Measurements from ENCODE around the gene POLR2L.

POLR2L gene

GRCh38 chr11:842370-843002, at the start of gene POLR2L, which contains the start of gene TSPAN4:
Gene POLR2L (minus strand): TSS chr11:842529. CDS start chr11:842508, 21 bp downstream.
Gene TSPAN4 (plus strand): TSS chr11:842852. CDS start chr11:850305, 7,453 bp downstream.
- peak; percentile 82 to 86 (median 82) for DNase-seq

DNA sequence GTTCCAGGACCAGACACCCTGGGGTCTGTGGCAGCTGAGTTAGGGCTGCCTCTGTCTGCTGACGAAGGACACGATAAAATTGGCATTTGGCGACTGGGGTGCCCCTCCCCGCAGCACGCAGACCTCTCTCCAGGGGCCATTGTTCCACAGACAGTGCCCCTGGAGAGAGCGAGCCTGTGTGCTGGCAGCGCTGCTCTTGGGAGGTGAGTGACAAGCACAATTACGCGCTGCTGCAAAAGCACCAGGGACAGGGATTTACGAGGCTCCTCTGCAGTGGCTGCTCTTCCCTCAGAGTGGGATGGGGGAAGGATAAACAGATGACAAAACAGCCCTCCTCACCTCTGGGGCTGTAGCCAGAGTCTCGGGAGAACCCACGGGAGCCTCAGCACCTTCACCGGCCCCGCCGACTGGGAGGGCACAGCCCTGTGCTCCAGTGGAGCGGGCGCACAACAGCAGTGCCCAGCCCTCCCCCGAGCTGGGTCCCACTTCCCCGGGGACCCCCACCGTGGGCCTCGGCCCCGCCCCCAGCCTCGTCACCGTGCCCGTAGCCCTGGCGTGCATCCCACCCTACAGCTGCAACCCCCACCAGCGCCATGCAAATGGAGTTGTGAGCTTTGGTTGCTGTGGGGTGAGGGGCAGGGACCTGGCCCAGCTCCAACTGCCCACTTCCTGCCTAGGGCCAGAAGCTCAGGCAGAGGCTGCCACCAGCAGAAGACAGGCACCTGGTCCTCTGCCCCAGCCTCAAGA, 48.6 kb upstream of the POLR2L start:
- no peak for DNase-seq

DNA sequence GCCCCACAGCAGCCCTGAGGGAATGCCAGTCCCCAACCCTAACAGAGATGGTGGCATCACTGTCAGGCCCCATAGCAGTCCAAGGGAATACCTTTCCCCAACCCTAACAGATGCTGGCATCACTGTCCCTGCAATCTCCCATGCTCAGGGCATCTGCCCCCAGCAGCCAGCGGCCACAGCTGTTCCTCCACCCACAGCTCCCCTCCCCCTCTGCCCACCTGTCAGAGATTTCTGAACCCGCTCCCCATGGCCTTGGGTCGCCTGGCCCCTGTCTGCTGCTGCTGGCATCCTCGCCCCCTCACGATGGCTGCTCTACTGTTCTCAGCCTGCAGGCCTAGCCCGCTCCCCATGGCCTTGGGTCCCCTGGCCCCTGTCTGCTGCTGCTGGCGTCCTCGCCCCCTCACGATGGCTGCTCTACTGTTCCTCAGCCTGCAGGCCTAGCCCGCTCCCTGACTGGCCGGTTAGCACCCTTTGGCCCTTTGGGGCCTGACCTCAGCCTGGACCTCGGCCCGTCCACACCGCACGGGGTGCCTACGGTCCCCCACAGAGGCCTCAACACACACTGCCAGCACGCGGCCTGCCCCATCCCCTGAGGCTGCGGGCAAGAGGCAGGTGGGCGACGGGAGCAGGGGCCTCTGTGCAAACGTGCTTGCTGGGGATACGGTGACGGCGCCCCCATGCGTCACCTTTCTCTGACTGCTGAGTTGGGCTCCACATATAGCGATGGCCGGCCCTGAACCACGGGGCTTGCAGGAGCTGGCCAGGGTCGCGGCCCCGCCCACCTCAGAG, 47.6 kb upstream of the POLR2L start:
- no peak for DNase-seq

DNA sequence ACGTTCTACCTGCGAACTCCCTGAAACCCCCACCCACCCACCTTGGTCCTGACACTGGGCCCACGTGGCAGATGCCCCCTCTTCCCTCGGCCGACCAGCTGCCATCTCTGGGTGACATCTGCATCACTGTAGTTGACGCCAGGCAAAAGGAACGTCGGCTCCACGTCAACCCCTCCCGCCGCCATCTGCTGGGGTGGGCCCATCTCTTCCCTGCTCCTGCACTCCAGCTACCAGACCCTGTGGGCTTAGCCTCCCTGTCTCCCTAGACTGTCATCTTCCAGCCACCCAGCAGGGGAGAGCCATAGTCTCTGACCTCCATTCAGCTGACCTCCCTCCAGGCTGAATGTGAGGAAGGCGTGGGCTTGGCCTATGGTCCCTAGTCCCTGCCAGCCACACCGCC, 46.9 kb upstream of the POLR2L start:
- no peak for DNase-seq

GRCh38 chr11:888310-889212, 46.2 kb upstream of the POLR2L start:
- no peak for DNase-seq

DNA sequence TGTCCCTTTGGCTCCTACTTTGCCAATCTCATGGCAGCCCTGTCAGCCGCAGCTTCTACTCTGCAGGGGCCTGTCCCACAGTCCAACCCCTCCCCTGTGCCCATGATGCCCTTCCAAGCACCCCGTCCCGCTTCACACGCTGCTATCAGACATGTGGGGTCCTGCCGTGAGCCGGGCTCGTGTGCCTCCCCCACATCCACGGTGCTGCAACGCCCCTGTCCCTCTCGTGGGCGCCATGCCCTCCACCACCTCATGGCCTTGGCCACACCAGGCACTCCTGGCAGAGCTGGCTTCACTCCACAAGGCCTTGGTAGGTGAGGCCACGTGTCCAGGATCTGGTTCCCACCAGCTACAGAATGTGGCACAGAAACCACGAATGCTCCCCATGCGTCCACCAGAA, 45.3 kb upstream of the POLR2L start:
- no peak for DNase-seq

DNA sequence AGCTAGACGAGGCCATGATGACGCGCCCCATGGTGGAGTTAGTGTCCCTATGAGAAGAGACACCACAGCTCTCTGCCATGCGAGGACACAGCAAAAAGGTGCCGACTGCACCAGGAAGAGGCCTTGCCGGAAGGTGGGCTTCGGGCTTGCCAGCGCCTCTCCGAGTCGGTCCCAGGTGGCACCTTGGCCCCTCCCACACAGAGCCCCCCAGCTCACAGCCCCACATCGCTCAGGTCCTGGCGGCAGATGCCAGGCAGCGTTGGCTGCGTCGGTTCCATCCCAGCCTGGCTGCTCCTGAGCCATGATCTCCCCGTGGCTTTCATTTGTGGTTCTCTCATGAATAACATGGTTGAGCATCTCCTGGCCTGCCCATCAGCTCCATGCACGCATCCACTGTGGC, 44.2 kb upstream of the POLR2L start:
- DNase-seq = no peak

DNA sequence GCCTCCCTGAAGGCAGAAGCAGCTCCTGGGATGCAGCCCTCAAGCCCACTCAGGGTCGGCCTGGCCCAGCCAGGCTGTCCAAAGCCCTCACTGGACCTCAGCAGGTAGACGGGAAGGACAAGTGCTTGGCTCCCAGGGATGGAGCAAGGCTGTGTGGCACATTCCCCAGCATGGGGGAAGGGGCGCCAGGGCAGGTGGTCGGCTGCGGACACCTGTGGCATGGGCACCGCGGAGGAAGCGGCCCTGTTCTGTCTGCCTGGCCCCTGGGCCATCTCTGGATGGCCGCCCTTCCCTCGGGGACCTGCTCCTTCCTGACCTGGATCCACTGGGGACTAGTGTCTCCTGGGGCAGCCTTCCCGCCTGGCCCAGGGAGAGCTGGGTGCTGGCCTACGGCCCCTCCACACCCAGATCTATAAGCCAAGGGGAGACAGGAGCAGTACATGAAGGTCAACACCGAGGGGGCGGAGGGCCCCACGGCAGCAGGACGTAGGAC, 42.3 kb upstream of the POLR2L start:
- no peak for DNase-seq

- DNase-seq = no peak
Measured at GRCh38 chr11:883527-883926, 41.2 kb upstream of the POLR2L start.

- DNase-seq = no peak
Measured at GRCh38 chr11:882596-882995, 40.3 kb upstream of the POLR2L start.

DNA sequence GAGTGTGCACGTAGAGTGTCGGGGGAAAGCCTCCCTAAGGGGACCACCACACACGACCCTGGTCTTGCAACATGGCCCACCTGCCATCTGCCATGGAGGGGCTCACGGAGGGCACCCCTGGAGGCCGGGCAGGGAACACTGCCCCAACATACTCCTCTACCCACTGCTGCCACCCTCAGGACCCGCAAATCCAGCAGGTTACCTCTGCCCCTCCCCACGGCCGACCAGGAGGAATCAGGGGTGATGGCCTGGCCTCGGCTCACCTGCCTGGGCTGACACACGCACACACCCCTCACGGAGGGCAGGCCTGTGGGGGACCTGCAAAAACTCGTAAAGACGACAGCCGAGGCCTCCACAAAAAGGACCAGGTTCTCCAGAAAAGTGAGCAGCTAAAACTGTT, 38.1 kb upstream of the POLR2L start:
- no peak for DNase-seq

- DNase-seq = no peak
Measured at GRCh38 chr11:877565-877964, 35.2 kb upstream of the POLR2L start.

GRCh38 chr11:876545-876944, 34.2 kb upstream of the POLR2L start:
- no peak for DNase-seq

DNA sequence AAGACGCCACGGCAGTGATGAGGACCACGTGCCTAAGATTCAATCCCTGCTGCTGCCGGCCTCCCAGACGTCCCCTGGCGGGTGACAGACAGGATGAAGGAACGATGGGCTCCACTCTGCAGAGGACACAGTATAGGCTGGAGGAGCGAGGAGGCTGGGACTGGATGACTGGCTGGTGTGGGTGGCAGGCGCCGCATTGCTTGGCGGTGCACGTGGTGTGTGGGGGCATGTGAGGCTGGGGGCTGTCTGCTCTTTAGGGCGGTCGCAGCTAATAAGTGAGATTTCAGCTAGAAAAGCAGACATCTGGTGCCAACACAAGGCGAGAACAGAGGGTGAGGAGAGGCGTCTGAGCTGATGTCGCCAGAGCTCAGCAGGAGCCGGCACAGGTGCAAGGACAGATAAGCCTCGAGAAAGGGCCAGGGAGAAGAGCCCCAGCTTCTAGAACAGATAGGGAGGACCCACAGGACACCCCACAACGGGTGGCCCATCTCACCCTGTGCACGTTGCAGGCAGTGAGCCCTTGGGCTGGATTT, 33.5 kb upstream of the POLR2L start:
- no peak for DNase-seq

DNA sequence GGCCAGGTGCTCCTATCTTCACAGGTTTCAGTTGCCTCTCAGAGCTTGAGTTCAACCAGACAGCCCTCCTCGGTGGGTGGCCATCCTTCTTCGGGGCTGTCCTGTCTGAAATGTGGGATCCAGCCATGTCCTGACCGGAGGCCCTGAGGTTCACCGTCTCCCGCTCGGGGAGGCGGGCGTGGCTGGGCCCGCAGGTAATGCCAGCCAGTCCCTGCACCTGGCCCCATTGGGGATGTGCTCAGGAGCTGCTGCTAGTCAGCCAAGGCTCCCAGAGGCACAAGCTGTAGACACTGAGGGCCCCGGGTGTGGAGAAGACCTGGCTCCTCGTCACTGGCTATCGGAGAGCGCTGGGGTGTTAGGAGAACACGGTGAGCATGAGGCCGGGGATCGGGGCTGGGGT, 32.9 kb upstream of the POLR2L start:
- DNase-seq = no peak

GRCh38 chr11:873706-874105, 31.4 kb upstream of the POLR2L start:
- DNase-seq = no peak

GRCh38 chr11:872799-873198, 30.5 kb upstream of the POLR2L start:
- DNase-seq = no peak

DNA sequence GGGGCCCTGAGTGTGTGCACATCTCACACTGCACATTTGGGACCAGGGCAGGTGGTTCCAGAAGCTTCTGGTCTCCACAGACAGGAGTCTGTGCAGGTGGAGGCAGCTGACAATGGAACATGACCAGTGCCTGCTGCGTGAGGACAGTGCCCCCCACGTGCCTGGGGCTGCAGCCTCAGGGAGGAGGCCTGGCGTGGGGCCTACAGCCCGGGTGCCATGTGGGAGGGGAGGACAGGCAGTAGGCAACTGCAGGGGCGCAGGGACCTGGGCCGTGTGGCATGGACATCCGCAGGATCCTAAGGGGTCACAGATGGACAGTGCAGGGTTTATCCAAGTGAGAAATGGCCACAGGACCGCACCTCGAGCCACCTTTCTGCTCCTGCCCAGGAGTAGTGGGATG, 29.1 kb upstream of the POLR2L start:
- DNase-seq = no peak

DNA sequence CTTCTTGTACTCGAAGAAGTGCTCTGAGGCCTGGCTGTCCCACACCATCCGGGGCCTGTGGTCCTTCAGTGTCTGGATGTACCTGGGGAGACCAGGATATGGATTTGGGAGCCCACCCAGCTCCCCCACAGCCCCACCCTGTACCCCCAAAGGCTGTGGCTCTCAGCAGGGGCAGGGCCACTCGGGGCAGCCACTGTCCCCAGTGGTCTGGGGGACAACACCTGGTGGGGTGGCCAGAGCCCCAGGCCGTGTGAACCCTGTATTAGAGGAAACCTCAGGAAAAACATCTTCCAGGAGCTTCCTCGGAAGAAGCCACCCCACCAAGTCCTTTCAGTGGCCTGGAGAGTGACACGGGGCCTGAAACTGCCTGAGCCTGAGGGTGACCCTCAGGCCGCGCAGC, 28.1 kb upstream of the POLR2L start:
- no peak for DNase-seq

- no peak for DNase-seq
Measured at GRCh38 chr11:870127-870413, 27.7 kb upstream of the POLR2L start.

DNA sequence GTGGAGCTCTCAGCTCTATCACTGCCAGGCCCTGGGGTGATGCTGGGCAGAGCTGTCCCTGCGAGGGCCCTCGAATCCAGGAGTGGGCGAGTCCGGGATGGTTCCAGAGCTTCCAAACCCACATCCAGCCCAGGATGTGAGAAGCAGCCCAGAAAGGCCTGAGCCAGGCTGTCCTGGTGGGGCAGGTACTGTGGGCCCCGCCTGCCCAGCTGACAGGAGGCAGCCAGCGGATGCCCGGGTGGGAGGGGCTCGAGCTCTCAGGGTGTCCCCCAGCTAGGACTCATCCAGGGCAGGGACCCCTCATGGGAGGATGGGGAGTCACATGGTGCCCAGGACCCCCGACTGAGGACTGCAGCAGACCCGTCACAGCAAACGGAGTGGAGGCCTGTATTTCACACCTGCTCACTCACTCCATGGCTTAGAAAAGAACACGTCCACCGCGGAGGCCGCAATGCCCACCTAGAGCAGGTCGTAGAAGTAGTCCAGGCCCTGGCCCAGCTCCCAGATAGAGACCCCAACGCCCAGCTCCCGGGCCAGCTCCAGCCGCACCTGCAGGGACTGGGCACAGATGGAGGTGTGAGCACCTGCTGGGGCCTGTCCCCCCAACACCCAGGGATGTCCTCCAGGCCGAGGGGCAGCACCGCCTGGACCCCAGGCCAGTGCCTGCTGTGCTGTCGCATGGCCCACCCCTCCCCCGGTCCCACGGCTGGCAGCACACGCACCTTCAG, 27.2 kb upstream of the POLR2L start:
- DNase-seq = no peak

- no peak for DNase-seq
Measured at GRCh38 chr11:868802-869201, 26.5 kb upstream of the POLR2L start.
